GM21737 (cell line): ENCODE data around the gene NXPE3.

Source experiments
- ATAC-seq: cut with Tn5 transposase; IDR thresholded peaks from one replicate; pipeline ENCODE4 v1.9.1; 2021; ENCODE audit warnings: mild to moderate bottlenecking, moderate library complexity; ENCODE audit not compliant: unreplicated experiment

NXPE3 gene

DNA sequence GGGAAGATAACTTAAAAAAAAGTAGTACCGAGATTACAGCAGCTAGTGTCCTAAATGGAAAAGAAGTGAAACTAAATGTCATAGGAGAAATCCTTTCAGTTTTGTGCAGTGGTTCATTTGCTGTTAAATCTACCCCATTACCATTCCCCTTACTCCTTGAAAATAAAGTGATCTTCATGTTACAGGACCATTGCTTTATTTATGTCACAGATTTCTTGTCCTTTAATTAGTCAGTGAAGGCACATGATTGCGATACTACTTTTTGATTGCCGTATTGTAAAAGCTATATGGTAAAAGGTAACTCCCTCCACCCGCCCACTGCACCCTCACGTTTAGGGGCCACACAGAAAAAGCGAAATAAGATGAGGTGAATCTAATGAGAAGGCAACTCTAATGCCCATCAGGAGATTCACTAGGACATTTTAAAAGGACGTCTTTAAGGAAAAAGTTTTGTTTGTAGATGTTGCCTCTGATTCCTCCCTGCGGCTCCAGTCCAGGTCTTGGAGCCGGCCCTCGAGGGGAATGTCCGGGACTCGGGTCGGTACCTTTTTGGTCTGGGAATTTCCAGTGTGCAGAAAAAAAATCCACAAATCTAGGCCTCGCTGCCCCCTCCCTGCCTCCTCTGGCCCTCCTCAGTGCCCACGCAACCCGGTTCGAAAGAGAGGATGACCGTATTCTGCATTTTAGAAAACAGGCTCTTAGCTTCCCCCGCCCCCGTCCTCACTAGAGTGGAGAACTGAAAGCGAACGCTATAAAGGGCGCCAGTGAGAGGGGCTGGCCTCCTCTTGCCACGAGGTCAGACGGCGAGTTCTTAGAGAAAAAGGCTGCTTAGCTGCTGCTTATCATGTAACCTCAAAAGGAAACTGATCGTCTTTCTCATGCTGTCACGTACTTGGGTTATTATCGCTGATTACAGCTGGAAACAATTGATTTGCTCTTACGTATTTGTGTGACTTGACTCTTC lies 48.5 kb downstream of the NXPE3 start:
- ATAC-seq = peak; percentile 82

DNA sequence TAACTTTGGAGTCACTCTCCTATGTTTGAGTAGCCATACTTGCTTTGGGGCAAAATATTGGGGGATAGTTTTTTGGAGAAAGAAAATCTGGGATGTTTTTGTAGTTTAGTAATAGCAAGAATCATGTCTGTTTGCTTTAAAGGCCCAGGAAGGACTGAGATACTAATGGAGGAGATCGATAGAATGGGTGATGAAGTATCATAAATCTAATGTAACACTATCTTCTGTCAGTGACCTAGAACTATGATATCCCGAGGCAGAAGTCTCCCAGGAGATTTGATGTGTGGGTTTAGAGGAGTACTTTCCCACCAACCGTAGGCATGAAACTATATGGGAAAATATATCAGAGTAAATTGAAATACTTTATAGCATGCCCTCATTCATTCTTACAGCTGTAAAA lies 49.3 kb downstream of the NXPE3 start:
- ATAC-seq = no peak

DNA sequence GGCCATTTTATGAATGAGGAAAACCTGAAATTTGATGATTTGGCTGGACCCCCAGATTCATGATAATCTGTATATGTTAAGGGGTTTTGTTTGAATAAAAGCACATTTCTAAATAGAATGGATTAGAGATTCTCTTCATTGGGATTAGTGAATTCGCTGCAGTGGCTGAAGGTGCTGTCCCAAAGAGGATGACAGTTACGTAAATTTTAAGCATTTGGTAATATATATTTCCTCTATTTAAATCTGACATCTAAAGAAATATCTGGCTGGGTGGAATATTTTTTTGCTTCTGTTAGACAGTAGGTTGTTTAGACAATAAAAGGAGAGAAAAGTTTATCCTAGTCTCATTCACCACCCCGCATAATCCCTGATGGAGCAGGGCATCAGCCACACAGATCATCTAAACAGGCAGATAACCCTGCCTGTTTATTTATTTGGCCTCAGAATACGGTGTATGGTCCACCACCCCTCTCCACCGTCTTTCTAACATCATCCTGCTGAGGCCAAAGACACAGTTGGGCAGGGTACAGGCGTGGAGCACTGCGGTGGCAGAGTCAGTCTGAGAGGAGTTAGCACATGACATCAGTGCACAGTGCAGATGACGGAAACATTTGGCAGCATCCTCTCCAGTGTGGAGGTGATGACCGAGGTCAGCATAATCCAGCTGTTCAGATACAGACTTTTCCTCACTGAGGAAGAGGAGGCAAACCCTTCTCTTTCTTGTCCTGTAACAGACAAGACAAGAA lies 49.9 kb downstream of the NXPE3 start:
- ATAC-seq = peak; percentile 50

DNA sequence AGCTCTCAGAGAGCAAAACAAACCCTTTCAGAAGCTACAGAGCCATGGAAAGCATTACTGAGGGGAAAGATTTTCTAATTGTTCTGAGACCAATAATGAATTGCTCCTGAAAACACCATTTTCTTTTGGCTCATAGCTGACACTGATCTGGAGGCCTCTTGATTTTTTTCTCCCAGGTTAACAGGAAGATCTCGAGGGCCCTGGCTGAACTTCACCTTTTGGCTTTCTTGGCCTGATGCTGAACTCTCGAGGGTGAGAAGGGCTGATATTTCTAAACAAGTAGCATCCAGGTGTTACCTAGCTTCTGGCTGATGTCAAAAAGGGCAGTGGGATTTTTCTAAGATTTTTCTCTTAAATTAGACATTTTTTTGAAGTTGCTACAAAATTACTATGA lies 50.4 kb downstream of the NXPE3 start:
- no peak for ATAC-seq

DNA sequence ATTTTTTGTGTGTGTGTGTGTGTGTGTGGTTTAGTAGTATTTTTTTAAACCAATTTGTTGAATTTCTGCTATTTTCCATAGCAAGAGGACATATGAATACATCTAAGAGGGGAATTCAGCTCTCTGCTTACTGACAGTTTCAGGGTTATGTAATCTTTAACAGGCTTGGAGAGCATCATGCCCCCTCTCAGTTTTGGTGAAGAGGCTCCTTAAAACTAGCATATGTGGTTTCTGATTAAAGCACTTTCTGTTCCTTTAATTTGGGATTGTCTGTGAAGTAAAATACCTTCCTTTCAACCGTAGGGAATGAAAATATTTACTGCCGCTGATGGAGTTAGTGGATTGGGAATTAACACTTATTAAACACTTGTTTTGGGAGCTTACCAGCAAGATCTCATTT lies 50.9 kb downstream of the NXPE3 start:
- ATAC-seq = no peak

DNA sequence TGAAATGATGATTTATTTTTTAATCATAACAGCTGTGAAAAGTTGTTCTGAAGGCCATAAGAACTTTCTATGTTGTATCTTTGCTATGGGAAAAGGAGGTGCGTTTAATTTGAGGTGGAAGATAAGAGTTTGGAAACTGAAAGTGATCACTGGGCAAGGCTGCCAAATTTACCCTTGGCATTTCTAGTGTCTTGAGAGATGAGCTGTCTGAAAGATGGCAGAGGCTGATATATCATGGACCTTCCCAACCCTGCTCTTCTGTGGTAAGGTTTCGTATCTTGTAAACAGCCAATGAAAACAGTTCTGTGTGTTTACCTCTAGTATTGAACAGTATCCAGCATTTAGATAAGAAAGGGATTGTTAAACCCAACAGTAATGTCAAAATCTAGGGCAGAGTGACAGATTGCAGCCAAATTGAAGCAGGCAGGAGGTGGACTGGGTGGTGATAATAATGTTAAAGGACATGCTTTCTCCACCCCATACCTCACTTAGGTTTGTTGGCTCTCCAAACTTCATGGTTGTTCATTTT lies 54.5 kb downstream of the NXPE3 start:
- no peak for ATAC-seq

DNA sequence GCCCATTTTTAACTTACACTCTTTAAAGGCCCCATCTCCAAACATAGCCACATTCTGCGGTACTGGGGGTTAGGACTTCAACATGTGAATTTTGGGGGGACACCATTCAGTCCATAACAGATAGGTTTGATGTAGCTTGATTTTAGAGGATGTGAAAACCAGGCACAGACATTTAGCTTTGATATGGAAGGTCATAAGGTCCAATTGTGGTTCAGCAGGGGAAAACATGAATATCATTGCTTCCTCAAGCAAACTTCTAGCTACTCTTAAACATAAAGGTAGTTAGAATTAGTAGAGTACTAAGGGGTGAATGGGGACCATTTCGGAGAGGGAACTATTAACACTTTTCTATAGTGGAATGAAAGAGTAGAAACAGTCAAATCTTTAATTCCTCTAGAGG lies 56.7 kb downstream of the NXPE3 start:
- no peak for ATAC-seq

DNA sequence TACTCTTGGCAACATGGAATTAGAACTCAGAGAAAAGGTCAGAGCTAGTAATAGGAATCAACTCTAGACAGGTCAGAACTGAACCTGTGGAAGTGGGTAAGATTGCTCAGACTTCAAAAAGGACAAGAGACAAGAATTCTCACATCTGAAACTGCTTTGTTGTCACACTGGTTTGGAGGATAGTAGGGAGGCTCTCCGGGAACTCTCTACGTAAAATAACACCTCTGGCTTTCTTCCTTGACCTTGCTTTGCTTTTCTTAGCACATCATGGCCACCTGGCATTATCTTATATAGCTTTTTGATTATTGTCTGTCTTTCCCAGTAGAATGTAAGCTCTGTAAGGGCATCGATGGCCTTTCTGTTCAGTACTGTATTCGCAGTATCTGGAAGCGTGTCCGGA lies 57.1 kb downstream of the NXPE3 start:
- no peak for ATAC-seq

DNA sequence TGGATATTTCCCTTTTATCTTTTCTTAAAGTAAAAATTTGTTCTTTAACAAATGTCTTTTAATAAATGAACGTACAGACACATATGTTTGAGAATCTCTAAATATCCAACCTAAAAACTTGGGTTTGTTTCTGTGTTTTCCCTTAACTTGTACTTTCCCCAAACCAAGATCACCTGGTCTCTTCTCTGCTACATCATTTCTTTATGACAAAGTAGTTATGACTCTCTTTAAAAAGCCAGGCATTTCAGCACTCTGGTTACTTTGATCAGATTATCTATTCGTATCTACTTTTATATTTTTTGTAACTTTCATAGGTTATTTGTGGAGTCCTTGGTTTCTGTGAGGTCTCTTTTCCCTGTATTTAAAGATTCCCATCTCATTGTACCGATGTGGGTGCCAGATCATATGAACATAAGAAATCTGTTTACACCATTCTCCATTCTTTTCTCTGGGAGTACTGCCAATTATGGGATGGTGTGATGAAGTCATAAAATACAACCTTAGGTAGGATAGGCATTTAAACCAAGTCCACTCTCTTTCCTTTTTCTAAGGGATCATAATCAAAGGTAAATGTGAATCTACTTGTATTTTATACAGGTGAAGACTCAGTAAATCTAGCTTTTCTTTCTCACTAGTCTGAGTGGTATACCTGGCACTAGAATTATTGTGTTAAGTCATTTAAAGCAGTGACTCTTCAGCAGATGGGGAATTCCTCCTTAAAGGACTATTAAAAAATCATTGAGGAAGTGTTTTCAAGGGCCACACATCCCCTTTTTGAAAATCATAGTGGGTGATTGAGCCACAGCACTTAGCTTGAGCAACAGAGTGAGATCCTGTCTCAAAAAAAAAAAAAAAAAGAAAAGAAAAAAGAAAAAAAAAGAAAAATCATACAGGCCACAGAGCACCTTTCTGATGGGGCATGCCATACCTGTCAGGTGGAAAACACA lies 57.9 kb downstream of the NXPE3 start:
- ATAC-seq = no peak

DNA sequence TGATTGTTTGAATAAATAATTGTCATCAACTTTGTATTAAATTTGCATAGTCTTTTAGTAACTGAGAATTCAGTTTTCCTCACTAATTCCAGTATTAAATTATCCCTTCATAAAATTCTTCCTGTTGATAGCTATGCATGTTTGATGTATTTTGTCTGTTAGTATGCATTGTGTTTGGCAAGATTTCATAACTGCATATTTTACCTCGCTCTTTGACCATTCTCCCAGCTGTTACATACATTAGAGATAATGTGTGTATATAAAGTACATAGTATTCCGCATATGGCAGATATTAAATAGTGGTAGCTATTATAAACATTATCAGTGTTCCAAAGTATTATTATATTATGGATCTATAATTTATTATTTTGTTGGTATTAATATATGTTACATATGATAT lies 59.7 kb downstream of the NXPE3 start:
- no peak for ATAC-seq

DNA sequence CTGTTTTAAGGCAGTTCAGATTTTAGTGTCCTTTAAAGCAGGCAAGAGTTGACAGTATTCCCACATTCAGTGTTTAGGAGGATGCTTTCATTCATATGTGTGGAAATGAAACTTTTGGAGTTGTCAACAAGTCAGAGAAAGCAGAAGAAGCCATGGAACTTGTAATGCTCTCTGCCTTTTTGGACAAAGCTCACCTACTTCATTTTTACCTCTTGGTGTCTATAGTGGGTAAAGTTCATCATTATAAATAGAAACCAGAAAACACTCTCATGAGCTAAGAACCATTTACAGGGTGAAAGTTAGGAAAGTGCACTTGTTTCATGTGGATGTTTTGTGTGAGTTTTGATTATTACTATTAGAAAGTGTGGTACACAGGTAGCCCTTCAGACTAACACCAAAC lies 61.1 kb downstream of the NXPE3 start:
- ATAC-seq = no peak

DNA sequence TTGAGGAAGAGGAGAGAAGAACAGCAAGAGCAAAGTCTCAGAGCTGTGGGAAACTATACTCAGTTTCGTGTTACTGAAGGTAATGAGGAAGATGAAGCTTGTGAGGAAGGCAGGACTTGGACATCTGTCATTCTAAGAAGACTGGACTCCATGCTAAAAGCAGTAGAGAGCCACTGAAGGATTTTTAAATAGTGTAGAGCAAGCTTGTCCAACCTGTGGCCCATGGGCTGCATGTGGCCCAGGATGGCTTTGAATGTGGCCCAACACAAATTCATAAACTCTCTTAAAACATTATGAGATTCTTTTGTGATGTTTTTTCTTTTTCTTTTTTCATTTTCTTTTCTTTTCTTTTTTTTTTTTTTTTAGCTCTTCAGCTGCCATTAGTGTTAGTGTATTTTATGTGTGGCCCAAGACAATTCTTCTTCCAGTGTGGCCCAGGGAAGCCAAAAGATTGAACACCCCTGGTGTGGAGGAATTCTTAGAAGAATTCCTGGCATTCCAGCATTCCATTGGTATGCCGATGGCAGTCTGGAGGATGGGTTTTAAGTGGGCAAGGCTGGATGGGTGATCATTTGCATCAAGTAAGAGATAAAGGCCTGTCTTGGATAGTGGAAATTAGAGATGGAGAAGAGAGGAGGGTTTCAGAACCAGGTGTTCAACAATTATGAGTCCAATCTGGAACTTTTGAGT lies 63.4 kb downstream of the NXPE3 start:
- no peak for ATAC-seq

DNA sequence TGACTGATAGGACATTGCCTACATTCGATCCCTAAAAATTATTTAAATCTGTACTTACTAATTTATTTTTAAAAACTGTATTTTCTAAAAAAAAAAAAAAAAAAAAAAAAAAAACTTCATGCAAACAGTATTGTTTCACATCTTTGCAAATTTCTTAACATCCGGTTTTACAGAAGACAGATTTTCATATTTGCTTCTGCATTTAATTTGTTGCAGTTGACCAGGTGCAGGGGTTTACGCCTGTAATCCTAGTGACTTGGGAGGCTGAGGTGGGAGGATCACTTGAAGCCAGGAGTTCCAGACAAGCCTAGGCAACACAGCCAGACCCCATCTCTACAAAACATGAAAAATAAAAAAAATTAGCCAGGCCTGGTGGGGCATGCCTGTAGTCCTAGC lies 63.9 kb downstream of the NXPE3 start:
- ATAC-seq = no peak

DNA sequence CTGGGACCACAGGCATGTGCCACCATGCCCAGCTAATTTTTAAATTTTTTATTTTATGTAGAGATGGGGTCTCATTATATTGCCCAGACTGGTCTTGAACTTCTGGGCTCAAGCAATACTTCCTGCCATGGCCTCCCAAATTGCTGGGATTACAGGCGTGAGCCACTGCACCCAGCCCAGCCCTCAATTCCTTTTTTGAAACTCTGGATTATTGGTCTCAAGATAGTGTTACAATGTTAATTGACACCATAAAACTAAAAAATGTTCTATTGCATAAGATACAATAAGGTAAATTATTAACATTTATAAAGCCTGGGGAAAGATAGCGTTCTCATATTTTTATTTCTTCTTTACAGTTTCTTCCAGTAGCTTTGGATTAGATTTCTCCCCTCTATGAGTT lies 66.4 kb downstream of the NXPE3 start:
- ATAC-seq = no peak

DNA sequence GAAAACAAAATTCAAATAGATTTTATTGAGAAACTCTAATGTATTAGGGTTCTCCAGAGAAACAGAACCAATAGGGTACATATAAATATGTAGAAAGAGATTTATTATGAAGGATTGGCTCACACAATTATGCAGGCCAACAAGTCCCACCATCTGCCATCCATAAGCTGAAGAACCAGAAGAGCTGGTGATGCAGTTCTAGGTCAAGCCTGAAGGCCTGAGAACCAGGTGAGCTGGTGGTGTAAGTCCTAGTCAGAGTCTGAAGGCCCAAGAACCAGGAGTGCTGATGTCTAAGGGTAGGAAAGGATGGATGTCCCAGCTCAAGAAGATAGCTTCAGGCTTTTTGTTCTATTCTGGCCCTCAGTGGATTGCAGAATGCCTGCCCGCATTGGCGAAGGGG lies 67.7 kb downstream of the NXPE3 start:
- ATAC-seq = no peak

DNA sequence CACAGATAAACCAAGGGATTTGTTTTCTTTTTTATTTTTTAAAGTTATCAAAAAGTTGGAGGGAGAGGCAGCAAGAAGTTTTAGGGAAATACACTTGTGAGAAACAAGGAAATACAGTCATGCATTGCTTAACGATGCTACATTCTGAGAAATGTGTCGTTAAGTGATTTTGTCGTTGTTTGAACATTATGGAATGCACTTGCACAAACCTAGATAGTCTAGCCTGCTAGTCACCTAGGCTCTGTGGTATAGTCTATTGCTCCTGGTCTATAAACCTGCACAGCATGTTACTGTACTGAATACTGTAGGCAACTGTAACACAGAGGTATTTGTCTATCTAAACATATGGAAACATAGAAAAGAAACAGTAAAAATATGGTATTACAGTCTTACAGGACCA lies 68.3 kb downstream of the NXPE3 start:
- ATAC-seq = no peak

DNA sequence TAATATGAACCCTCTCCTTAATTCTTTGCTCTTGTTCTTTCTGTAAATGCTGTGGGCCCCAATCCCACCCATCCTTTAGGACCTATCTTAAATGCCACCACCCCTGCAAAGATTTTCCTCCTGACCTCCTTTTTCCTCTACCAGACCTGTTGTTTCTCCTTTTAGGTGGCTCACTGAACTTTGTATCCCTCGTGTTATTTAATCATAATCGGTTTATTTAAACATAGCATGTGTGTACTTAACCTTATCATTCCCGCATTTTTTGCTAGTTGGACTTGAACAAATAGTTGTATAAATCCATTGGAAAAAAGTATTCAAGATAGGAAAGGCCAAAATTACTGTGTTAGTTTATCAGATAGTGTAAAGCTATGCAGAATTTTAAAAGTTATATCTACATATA lies 69.3 kb downstream of the NXPE3 start:
- no peak for ATAC-seq

DNA sequence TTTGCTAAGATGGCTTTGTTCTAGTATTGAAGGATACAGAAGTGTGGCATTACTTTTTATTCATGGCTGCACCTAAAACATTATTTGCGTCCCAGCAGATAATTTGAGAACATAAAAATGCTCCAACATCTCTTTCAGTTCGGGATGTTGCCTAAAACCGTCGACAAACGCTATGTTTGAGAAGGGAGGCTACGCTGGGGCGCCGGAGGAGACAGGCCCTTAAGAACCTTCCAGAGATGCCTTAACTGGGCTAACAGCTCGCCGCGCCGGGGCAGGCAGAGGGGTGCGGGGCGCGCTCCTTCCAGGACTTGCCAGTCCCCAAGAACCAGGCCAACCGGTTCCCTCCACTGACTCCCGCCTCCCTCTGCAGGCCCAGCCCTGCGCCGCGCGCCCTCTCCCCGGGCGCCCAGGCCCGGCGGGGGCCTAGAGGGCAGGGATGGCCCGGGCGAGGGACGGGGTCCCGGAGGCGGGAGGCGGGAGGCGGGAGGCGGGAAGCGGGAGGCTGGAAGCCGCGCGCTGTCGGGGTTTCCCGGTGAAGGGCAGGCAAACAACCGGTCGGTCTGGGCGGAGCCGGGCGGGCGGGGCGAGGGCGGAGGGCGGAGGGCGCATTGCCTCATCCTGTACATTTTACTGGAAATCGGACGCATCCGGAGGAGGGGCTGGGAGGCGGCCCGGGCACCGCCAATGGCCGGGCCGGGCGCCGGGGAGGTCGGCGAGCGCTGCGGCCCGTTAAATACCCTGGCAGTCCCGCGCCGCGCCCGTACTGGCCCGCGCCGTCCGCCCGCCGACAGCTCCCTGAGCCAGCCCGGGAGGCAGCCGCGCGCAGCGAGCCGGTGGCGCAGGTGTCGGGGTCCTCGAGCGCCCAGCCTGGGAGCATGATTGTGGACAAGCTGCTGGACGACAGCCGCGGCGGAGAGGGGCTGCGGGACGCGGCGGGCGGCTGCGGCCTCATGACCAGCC lies 70.0 kb downstream of the NXPE3 start, which contains the start of gene NFKBIZ:
TSS of gene NFKBIZ (plus strand) at position 761 of the 960 bp plus-strand sequence. CDS start at position 876, 115 bp downstream.
- peak; percentile 78 for ATAC-seq

DNA sequence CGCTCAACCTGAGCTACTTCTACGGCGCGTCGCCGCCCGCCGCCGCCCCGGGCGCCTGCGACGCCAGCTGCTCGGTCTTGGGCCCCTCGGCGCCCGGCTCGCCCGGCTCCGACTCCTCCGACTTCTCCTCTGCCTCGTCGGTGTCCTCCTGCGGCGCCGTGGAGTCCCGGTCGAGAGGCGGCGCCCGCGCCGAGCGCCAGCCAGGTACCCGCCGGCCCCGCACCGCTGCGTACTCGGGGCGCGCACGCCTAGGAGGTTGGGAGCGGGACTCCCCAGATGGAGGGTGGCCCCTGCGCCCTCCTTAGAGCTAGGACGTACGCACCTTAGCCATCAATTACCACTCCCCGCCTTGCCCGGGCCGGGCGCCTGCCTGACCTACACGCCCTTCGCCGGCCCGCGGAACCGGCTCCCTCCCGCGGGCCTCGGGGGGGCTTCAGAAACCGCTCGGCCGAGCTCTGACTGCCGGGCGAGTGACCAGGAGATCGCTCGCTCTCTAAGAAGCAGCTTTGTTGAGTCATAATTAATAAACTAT lies 70.8 kb downstream of the NXPE3 start:
- ATAC-seq = peak; percentile 32
